HG02870 (cell line): ENCODE data around the gene LRPAP1.
"Not testable (repeated sequence)": the region's sequence is repeated elsewhere in the genome, so short reads cannot be mapped to it uniquely, and the experiment has no call there.

Source experiments
- ATAC-seq: cut with Tn5 transposase; IDR thresholded peaks from one replicate; pipeline ENCODE4 v1.9.1; 2021; ENCODE audit warnings: mild to moderate bottlenecking, moderate library complexity; ENCODE audit not compliant: unreplicated experiment

Gene LRPAP1

DNA sequence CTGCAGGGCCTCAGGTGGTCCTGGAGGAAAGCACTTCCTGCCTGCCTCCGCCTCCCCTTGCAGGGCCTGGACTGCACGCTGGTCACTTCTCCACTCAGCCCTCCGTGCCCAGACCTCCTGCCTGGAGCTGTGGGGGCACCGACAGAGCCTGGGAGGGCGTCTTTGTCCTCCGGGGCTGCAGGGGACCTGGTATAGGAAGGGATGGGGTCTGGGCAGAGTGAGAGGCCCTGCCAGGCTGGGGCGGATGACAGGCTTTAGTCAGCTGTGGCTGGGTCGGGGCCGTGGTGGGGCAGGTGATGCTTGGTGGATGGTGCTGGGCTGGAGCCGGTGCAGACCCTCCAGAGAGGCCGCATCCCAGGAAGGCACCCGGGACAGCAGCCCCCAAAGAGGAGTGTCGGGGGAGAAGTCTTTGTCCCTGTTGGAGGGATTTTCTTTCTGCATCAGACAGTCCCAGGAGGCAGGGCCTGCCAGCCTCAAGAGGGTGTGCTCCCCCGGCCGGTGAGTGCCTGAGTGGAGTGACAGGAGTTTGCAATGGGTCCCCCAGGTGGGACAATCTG lies 67.8 kb downstream of the LRPAP1 start:
- ATAC-seq = no peak

DNA sequence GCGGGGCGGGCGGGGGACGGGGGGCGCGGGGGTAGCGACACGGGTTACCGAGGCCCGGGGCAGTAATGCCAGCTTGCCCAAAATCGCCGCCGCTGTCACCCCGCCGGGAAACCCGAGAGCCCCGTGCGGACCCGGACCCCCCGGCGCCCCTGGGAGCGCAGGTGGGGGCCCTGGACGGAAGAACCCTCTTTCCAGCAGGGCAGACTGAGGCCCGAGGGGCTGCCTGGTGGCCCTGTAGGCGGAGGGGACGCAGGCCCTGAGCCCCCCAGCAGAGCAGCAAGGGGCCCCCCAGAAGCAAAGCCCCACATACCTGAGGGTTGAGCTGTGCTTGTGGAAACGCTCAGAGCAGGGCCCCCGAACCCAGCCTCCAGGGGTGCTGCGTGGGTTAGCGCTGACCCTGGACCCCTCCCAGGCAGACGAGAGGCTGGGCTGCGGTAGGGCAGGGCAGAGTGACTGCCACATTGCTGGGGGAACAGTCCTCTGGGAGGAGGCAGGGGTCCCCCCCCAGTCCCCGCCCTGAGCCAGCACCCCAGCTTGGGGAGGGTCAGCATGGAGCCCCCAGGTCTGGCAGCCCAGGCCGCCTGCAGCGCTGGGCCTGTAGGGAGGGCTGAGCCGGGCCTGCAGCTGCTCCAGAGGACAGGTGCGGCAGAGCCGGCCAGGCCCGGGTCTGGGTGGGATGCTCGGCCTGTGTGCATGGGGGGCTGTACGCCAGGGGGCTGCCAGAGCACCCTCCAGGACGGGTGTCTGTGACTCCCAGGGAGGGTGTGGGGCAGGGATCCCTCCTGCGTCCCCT lies 68.5 kb downstream of the LRPAP1 start:
- ATAC-seq = no peak

DNA sequence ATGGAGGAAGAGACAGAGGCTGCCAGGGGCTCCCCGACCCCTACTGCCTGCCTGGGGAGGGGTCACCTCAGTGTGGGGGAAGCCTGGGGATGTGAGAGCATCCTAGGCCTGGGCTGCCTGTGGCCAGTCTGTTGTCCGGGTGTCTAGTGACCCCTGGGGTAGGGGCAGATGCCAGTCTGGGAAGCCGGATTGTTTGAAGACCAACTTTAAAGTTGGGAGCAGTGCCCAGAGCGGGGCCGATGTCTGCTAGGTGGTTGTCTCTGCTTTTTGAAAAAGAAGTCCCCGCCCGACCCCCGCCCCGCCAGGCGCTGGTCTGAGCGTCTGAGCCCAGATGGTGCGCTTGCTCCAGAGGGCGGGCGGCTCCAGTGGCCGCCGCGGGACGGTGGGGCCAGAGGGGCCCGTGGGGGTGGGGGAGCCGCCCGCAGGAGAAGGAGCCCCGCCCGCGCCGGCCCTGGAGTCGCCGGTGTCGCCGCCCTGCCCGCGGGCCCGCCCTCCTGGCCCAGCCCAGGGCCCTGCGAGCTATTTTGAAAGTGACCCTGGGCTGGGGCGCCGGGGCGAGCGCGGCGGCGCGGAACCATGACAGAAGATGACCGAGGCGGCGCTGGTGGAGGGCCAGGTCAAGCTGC lies 69.3 kb downstream of the LRPAP1 start, which contains the start of gene DOK7:
DOK7 (plus strand) TSS at position 517 of the 626 bp plus-strand sequence; CDS start at position 587, 70 bp downstream.
- ATAC-seq = no peak

DNA sequence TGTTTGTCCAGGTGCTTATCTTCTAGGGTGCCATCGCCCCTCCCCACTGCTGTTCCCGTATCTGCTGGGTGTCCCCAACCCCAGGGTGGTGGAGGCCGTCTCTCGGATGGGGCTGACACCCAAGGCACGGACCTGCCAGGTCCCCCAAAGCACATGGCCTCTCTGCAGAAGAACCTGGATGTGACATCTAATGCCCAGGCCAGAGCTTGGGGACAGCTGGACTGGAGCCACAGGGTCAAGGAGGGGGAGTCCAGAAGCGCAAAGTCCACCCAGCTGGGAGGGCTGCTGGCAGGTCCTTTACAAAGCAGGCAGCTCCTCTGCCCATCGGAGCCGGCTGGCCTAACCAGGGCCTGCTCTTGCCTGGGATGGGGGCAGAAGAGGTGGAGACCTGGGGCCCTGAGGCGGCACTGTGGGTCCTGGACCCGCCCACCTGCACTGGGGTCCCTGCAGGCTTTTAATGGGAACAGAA lies 69.9 kb downstream of the LRPAP1 start:
- no peak for ATAC-seq

DNA sequence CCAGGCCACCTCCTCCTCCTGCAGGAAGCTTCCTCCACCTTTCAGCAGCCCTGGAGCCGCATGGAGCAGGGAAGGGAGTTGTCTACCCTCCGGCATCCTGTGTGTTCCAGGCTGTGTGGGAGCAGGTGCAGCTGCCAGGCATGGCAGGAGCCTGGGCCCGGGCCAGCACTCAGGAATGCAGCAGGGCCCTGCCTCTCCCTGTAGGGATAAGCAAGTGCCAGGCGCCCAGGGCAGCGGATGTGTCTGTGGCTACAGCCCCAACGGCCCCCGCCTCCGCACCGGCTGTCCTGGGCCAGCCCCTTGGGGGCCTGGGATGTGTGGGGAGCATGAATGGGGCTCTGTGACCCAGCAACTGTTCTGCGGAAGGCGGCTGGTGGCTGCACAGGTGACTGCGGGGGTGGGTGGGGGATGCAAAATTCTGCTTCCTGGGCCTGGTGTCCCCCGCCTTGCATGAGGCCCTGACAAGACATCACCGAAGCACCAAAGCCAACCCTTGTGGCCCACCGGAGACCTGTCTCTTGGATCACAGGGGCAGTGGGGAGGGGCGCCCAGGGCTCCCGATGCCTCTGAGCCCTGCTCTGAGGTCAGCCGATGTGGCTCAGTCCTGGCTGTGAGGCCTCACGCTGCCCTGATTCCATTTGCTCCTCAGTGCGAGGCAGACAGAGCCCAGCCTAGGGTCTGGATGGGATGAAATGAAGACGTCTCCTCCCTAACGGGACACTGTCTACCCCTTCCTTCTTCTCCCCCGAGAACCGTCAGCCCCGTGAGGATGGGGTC lies 70.5 kb downstream of the LRPAP1 start:
- ATAC-seq = no peak

DNA sequence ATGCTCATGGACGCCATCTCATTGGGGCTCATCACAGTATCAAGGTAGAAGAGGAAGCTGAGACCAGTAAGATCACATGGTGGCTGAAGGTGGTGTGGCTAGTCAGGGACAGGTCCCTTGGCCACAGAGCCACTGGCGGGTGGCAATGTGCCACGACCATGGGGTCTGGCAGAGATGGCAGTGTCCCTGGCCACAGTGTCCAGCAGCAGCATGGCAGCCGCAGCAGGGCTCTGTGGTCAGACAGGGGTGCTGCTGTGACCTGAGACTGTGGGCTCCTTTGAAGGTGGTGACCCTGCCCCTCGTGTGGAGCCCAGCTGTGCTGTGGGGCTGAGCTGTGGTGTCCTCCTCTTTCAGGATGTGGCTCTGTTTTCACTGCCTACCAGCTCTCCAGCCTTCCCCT lies 71.3 kb downstream of the LRPAP1 start:
- ATAC-seq = no peak

DNA sequence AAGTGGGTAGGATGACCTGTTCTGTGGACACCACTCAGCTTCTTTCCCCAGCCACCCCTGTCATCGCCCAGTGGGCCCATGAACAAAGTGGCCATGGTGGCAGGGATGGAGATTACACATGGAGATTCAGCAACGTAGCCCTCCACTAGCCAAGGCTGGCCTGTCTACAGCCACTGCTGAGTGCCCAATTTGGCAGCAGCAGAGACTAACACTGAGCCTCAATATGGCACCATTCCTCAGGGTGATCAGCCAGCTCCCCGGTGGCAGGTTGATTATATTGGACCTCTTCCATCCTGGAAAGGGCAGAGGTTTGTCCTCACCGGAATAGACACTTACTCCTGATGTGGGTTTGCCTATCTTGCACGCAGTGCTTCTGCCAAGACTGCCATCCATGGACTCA lies 73.1 kb downstream of the LRPAP1 start:
- ATAC-seq = not testable (repeated sequence)

DNA sequence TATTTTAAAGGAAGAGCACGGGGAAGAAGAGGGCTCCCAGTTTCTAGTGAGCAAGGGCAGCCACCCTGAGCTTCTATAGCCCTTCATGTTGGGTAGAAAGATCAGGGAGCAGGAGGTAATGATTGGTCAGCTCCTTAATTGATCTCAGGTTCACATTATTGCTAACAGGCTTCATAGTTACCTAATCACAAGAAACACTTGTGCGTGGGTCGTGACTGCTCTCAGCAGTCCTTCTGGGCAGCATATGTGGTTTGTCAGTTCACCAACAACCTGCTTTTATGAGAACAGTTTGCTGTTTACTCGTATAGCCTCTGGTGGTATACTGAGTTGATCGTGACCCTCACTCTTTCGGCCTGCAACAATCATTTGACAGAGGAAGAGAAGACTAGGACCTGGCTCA lies 73.9 kb downstream of the LRPAP1 start:
- no peak for ATAC-seq

DNA sequence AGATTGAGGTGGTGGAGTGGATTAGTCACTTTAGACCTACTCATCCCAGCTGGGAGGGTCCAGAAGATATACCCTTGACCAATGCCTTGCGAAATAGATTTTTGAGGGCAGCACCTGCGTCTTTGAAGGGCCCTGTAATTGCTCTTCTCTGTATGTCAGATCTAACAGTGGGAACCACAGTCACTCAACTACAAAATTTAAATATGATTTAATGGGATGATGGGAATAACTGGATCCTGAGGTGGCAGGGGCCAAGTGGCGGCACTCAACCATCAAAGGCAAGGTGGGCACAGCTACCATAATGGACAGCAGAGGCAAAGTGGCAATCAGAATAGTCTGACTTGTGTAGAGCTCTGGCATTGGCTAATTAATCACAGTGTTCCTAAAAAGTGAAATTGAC lies 76.6 kb downstream of the LRPAP1 start:
- not testable (repeated sequence) for ATAC-seq
